NCI-H524 (cell line): Measurements from ENCODE around the gene ZRANB1.

Experiments used
- DNase-seq, 2 experiments: peaks; one replicate each; lab custom pipeline; 2025; lab: John Stamatoyannopoulos, UW

The ZRANB1 gene

DNA sequence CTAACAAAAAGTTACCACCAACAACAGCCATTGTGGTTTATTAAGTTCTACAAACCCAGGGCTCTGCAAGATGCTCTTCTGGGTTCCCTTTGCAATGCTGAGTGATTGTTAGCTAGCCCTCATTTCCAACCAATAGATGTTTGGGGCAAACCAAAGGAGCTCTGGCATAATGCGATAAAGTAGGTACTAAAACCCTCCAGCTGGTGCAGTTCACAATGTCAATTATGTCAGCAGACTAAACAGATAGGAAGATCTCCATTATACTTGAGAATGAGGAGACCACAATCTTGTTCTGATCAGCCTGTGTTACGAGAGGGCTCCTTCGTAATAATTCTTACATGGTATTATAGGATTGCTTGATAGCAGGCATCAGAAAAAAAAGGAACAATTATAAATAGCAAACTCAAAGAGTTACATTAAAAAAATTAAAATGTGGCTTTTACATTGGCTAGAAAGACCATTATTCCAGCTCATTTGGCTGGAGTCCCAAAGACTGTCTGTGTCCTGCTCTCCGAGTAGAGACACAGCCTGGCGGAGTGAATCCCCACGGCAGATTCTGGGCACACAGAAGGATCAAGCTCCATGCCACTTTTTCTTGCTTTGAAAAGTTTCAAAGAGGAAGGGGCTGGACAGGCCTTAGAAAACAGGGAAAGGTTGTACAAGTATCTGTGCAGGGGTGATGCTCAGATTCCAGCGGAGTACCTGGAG is 93.8 kb downstream of the ZRANB1 start:
- no peak for DNase-seq

DNA sequence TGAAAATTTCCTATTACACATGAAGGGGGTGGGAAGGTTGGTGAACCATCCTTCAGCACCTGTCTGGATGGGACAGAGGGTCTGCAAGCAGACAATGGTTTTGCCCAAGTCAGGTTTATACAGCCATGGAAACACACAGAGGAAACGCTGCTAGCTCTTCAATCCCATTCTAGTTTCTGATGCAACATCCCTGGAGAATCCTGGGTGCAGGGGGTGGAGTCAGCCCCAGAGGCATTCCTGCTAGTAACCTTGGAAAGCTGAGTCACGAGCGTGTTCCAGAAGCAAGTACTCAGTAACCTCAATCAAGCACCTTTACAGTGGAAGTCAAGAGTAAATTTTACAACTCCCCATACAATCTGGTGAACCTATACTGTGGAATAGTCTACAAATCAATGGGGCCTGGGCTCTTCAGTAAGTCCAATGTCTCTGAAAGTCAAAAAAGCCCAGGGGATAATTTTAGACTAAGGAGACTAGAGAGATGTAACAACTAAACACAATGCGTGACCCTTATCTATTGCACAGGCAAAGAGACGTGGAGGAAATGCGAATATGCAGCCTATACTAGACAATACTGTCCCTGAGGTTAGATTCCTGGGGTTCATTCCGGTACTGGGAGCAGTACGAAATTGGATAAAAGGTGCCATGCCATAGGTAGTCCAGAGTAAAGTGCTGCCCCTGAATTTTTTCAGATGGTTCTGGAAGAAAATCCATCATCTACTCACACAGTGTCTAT is 95.4 kb downstream of the ZRANB1 start:
- DNase-seq, result no peak
